GM19397 (cell line): Measurements from ENCODE around the gene TNK1.
"Not testable (repeated sequence)": the region's sequence is repeated elsewhere in the genome, so short reads cannot be mapped to it uniquely, and the experiment has no call there.

Experiments used
- ATAC-seq: cut with Tn5 transposase; IDR thresholded peaks from one replicate; pipeline ENCODE4 v1.9.1; 2021; ENCODE audit warnings: mild to moderate bottlenecking, moderate library complexity; ENCODE audit not compliant: unreplicated experiment

The TNK1 gene

DNA sequence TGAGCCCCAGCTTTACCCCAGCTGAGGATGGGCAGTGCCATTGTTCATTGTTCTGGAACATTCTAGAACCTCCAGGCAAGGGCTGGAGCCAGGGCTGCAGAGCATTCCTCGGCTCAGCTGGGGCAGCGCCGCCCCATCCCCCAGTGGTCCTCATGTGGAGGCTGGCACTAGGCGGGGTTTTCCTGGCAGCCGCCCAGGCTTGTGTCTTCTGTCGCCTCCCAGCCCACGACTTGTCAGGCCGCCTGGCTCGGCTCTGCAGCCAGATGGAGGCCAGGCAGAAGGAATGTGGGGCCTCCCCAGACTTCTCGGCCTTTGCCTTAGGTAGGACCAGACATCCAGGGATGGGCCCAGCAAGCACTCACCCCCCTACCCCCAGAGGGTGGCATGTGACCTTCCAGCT is 25.8 kb upstream of the TNK1 start, which contains the start of gene TMEM95:
Gene TMEM95, plus strand, starts transcription at position 104 of the 400 bp plus-strand sequence. Its CDS starts 49 bp downstream, at position 153.
- ATAC-seq, result no peak

DNA sequence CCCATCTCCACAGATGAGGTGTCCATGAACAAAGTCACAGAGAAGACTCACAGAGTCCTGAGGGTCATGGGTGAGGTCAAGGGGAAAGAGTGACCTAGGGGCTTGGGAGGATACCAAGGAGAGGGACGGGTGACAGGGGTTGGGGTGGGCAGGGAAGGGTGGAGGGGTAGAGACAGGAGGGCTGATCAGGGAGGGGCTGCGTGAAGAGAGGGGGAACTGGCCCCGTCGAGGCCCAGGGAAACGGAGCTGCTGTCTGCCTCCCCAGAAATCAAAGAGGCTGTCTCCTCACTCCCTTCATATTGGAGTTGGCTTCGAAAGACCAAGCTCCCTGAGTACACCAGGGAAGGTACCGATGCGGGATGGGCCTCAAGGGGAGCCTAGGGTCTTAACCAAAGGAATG is 25.3 kb upstream of the TNK1 start:
- no peak for ATAC-seq

DNA sequence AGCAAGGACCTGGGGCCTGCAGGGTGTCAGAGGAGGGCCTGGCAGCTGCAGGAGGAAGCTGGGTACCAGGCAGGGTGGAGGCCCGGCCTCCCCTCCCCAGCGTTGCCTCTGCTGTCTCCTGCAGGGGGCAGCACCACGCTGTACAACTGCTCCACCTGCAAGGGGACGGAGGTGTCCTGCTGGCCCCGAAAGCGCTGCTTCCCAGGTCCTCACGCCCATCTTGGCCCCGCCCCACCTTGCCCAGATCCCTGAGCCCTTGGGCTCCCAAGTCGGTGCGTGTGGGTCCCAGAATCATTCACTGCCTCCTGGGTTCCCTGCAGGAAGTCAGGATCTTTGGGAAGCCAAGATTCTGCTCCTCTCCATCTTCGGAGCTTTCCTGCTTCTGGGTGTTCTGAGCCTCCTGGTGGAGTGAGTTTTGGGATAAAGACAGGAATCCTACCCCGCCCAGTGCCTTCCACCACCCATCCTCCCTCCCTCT is 24.8 kb upstream of the TNK1 start:
- no peak for ATAC-seq

DNA sequence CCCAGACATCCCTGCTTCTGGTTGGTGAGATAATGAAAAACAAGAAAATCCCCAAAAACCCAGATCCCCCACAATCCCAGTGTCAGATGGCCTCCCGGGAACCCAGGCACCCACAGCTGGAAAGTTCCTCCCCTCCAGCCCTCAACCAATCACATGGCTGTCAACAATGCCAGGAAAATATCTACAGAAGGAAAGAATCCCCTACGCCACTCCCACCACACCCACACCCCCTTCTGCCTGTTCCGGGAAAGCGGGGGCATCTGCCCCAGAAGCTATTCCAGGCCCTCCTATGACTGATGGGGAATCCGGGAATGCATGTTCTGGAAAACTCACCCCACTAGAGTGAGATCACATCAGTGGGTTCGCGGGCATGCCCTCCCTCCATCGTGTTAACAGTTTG is 24.1 kb upstream of the TNK1 start:
- no peak for ATAC-seq

DNA sequence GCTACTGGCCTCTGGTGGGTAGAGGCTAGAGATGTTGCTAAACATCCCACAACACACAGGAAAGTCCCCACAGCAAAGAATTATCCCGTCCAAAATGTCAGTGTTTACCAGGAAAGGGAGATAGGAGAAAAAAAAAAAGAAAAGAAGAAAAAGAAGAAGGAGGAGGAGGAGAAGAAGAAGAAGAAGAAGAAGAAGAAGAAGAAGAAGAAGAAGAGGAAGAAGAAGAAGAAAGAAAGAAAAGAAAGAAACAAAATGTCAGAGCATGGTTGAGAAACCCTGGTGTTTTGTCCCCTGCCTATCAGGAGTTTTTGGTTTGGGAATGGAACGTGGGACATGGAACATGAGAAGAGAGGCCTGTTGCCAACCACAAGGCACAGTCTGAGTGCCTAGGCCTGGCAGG is 23.5 kb upstream of the TNK1 start:
- ATAC-seq, result no peak

DNA sequence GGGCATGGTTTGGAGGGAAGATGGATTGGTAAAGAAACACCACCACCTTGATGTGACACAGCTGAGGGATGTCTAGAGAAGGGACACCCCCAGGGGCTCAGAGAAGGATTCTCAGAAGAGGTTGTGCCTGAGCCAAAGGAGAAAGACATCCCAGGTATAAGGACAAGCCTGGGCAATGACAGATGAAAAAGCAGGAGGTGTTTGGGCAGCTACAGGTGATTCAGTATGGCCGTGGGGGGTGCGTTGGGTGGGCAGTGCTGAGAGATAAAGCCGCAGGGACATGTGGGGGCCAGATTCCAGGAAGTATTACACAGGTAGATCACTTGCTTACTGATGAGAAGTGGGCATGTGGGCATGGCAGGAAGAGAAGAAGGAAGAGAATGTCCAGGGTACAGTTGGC is 19.0 kb upstream of the TNK1 start:
- ATAC-seq, result no peak

DNA sequence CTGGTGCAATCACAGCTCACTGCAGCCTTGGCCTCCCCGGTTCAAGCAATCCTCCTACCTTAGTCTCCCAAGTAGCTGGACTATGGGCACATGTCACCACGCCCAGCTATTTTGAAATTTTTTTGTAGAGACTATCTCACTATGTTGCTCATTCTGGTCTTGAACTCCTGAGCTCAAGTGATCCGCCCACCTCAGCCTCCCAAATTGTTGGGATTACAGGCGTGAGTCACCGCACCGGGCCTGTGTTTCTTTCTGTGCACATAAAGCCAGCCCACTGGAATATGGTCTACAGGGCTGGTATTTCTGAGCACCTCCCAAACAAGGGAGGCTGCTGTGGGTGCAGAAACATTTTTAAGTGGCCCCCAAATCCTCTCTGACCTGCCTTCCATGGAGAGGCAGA is 17.6 kb upstream of the TNK1 start:
- ATAC-seq, result no peak

DNA sequence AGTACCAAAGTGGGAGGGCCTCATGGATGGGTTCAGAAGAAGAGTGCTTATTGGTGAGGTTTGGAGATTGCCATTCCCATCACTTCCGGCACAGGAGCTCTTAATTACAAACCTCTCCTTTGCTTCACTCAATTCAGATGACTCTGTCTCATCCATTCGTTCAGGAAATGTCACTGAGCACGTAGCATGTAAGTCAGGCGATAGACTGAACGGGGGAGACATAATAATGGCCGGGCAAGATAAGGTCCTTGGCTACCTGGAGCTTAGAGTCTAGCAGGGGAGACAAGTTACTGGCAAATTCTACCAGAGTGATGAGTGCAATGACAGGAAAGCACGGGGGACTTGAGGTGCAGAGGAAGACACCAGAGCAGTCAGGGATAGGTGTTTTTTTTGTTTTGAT is 14.9 kb upstream of the TNK1 start:
- not testable (repeated sequence) for ATAC-seq

DNA sequence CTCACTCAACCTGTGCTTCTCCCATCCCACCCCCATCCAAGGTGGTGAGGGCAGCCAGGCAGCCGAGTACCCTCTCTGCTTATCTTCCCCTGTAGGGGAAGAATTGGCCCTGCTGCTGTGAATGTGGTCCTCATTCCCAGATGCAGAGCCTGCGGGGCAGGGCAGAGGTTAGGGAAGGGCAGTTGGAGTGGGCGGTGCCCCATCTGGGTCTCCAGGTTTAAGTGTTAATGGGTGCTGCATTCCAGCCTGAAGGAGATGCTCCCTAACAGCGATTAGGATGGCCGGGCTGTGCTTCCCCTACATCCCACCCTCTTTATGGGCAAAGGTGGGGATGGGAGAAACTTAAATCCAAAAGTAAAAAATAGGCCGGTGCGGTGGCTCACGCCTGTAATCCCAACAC is 13.8 kb upstream of the TNK1 start:
- ATAC-seq, result no peak

DNA sequence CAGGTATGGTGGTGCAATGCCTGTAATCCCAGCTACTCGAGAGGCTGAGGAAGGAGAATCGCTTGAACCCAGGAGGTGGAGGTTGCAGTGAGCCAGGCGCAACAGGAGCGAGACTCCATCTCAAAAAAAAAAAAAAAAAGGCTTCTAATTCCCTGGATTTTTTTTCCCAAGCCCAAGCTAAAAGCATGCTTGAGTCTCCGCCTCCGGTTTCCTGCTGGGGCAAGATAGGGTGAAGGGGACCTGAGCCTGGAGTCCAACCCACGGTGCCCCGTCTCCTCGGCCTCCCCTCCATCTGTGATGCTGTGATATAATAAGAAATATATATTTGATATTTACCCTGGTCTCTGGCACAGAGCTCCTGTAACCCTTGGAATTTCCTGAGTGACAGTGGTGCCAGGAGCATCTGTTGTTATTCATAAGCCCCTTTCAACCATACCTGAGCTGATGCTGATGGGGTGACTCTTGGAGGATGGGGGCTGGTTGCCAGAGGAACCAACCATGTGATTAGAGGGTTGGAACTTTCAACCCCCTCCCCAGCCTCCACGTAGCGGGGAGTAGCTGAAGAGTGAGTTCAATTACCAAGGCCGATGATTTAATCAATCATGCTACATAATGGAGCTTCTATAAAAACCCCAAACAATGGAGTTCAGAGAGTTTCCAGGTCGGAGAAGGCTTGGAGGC is 12.8 kb upstream of the TNK1 start:
- no peak for ATAC-seq

DNA sequence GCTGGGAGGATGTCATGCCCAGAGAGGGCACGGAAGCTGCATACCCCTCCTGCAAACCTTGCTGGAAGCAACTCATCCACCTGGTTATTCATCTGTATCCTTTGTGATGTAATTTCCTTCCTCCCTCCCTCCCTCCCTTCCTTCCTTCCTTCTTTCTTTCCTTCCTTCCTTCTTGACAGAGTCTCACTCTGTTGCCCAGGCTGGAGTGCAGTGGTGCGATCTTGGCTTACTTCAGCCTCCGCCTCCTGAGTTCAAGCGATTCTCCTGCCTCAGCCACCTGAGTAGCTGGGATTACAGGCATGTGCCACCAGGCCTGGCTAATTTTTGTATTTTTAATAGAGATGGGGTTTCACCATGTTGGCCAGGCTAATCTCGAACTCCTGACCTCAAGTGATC is 12.3 kb upstream of the TNK1 start:
- ATAC-seq, result not testable (repeated sequence)

DNA sequence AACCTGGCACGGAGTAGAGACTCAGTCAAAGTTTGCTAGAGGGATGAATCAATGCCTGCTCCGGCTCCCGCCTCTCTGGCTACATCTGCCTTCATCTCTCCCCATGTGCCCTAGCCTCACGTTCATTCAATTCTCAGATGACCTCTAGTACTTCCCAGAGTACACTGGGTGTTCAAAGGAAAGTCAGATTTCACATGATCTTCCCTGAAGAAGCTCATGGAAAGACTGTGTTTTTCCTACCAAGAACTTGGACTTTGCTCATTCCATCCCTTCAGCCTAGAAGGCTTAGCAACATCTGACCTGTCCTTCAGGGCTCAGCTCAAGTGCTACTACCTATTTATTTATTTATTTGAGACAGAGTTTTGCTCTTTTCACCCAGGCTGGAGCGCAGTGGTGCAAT is 11.1 kb upstream of the TNK1 start:
- no peak for ATAC-seq

DNA sequence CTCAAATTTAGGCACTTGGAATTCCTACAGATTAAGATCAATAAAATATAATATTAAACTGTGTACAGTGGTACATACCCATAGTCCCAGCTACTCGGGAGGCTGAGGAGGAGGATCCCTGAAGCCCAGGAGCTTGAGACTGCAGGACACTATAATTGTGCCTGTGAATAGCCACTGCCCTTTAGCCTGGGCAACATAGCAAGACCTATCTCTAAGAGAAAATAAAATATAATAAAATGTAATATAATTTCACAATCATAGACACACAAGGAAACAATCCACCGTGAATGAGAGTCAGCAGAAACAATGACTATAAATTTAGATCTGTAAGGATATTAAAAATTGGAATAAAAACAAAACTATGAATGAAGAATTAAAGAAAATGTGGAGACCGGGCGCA is 10.0 kb upstream of the TNK1 start:
- ATAC-seq, result no peak

DNA sequence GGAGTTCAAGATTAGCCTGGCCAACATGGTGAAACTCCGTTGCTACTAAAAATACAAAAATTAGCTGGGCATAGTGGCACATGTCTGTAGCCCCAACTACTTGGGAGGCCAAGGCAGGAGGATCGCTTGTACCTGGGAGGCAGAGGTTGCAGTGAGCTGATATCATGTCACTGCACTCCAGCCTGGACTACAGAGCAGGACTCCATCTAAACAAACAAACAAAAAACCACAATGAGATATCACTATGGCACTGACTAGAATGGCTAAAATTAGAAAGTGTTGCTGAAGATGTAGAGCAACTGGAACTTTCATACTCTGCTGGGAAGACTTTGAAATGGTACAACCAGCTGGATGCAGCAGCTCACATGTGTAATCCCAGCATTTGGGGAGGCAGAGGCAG is 6.5 kb upstream of the TNK1 start:
- ATAC-seq, result no peak

DNA sequence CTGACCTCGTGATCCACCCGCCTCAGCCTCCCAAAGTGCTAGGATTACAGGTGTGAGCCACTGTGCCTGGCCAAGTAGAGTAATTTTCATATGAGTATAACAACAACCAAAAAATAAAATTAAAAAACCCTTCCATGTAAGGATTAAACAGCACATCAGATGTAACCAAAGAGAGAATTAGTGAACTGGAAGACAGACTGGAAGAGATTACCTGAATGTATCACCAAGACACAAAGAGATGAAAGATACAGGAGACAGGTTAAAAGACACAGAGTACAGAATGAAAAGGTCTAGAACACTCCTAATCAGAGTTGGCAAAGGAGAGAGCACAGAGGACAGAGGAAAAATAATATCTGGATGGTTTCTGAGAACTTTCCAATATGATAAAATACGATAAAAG is 1.8 kb upstream of the TNK1 start:
- no peak for ATAC-seq

DNA sequence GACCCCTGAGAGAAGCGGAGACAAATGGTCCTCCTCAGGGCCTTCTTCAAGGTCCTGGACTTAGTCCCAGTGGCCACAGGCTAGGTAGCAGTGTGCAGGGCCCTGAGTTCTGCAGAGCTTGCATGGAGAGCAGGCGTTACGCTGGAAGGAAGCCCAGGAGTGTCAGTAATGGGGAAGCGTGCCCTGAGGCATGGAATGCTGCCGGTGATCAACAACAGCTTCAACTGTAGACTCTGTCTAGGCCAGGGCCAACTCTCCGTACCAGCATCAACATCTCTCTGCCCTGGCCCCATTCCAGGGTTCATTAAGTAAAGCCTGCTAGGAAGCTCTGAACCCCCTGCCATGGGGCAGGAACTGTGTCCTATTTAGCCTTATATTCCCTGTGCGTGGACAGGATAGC is 568 bp upstream of the TNK1 start:
- no peak for ATAC-seq

DNA sequence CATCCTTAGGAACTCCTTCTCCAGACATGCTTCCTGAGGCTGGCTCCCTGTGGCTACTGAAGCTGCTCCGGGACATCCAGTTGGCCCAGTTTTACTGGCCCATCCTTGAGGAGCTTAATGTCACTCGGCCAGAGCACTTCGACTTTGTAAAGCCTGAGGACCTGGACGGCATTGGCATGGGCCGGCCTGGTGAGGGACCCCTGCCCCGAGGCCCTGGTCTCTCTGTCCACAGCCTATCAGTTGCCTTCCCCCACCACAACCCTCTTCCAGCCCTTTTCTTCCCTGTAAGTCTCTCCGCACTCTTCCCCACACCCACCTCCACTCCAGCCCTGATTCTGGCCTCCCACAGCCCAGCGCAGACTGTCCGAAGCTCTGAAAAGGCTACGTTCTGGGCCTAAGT is 2.0 kb downstream of the TNK1 start:
- ATAC-seq, result no peak

DNA sequence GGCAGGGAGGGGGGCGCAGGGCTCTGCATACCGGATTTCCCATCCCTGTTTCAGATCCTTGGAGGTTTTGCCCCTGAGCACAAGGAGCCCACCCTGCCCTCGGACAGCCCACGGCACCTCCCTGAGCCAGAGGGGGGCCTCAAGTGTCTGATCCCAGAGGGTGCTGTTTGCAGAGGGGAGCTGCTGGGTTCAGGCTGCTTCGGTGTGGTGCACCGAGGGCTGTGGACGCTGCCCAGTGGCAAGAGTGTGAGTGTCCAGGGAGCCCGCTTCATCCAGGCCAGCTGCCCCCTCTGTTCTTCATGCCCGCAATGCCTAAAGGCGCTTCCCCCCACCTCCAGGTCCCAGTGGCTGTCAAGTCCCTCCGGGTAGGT is 2.5 kb downstream of the TNK1 start:
- no peak for ATAC-seq

DNA sequence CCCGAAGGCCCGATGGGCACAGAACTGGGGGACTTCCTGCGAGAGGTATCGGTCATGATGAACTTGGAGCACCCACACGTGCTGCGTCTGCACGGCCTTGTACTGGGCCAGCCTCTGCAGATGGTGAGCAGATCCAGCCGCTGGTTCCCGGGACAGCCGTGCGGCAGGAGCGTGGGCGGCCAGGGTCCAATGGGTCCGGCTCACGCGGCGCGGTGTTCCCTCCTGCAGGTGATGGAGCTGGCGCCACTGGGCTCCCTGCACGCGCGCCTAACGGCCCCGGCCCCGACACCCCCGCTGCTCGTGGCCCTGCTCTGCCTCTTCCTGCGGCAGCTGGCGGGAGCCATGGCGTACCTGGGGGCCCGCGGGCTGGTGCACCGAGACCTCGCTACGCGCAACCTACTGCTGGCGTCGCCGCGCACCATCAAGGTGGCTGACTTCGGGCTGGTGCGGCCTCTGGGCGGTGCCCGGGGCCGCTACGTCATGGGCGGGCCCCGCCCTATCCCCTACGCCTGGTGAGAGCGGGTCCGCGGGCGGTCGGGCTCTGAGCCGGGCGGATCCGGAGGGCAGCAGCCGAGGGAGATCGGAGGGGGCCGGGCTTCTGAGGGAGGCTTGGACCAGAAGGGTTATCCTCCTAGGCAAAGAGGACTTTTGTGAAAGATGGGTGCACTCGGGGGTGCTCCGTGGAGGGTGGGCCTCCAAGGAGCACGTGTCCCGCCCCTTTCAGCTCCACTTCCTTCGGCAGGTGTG is 3.0 kb downstream of the TNK1 start:
- peak; percentile 67 for ATAC-seq

DNA sequence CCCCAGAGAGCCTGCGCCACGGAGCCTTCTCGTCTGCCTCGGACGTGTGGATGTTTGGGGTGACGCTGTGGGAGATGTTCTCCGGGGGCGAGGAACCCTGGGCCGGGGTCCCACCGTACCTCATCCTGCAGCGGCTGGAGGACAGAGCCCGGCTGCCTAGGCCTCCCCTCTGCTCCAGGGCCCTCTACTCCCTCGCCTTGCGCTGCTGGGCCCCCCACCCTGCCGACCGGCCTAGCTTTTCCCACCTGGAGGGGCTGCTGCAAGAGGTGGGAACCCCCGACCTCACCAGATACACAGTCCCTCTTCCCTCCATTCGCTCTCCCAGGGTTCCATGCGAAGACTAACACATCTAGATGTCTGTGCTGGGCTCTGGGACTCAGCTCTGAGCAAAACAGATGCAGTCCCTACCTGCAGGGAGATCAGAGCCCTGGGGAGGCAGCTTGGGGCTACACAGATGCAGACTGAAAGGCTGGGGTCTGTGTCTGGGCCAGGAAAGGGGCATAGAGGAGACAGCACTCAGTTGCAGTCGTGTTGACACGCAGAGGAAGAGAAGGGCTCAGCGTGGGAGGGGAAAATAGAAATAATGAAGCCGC is 3.7 kb downstream of the TNK1 start:
- ATAC-seq, result no peak

DNA sequence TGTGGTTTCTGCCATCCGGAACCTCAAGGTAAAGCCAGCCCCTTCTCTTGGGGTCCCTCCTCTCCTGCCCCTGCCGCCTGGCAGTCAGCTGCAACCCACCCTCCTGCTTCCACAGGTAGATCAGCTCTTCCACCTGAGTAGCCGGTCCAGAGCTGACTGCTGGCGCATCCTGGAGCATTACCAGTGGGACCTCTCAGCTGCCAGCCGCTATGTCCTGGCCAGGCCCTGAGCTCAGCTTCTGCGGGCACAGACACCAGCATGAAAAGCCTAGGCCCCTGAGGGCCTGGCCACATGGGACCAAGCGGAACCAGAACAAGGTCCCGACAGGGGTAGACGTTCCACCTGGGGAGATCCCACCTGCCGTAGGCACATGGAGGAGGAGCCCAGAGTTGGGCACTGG is 8.0 kb downstream of the TNK1 start:
- no peak for ATAC-seq
